Gastroesophageal sphincter (tissue), 3 donors: ENCODE measurements around the gene KLF13.

ENCODE experiments used
- POLR2A ChIP-seq, 2 donors: fragments of 450-650 bp; IDR thresholded peaks; one replicate each; pipeline ENCODE4 v1.6.1; 2017; ENCODE audit warnings: antibody characterized with exemption in 2 of 2, mild to moderate bottlenecking in 2 of 2, moderate library complexity in 1 of 2
- POLR2AphosphoS5 ChIP-seq: sonication (generic); formaldehyde crosslinking; IDR thresholded peaks from one replicate; pipeline ENCODE4 v1.6.1; 2017; ENCODE audit warnings: antibody characterized with exemption
- TF ChIP-seq, protein P1 (sequence below), 4 experiments: fragments of 200-600 bp in 2 of 4; fragments of 450-650 bp in 2 of 4; sonication (generic) in 1 of 4; IDR thresholded peaks; one replicate each; pipeline ENCODE4 v1.5.1; 2017 to 2019; ENCODE audit warnings: antibody characterized with exemption in 4 of 4, mild to moderate bottlenecking in 2 of 4, moderate library complexity in 2 of 4

DNA sequence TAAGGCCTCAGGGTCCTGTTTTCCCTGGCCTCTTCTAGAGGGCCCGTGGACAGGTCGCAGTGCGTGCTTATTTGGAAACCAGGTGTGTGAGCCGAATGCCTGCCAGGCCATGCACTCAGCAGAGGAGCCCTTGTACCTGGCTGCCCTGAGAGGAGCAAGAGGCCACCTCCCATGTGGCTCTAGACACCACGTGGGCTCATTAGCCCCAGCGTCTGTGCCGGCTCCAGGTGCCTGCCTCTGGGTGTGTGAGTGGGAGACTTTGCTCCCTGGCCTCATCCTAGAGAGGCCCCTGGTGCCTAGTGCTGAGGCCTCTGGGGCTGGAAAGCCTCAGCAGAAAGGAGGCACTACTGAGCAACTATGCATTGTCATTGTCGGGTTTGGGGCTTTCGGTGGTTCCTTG lies 50.4 kb downstream of the KLF13 start:
- TF ChIP-seq, protein P1, sequence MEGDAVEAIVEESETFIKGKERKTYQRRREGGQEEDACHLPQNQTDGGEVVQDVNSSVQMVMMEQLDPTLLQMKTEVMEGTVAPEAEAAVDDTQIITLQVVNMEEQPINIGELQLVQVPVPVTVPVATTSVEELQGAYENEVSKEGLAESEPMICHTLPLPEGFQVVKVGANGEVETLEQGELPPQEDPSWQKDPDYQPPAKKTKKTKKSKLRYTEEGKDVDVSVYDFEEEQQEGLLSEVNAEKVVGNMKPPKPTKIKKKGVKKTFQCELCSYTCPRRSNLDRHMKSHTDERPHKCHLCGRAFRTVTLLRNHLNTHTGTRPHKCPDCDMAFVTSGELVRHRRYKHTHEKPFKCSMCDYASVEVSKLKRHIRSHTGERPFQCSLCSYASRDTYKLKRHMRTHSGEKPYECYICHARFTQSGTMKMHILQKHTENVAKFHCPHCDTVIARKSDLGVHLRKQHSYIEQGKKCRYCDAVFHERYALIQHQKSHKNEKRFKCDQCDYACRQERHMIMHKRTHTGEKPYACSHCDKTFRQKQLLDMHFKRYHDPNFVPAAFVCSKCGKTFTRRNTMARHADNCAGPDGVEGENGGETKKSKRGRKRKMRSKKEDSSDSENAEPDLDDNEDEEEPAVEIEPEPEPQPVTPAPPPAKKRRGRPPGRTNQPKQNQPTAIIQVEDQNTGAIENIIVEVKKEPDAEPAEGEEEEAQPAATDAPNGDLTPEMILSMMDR (IDR thresholded peaks at IDR 0.05), result no peak
- TF ChIP-seq POLR2A (IDR thresholded peaks at IDR 0.05), result no peak
- no peak for TF ChIP-seq POLR2AphosphoS5
